Raji (cell line): ENCODE measurements around the gene ASTN2.

Experiments
- POLR2A ChIP-seq: IDR thresholded peaks from 2 replicates; pipeline ENCODE4 v1.6.1; 2011; ENCODE audit warnings: low read depth, low read length, control low read depth; ENCODE audit not compliant: insufficient read depth

Gene ASTN2

GRCh38 chr9:117224695-117225094 is 190.2 kb downstream of the ASTN2 start:
- TF ChIP-seq POLR2A = no peak

GRCh38 chr9:117218951-117219350 is 195.9 kb downstream of the ASTN2 start:
- no peak for TF ChIP-seq POLR2A

GRCh38 chr9:117214416-117214815 is 200.4 kb downstream of the ASTN2 start:
- TF ChIP-seq POLR2A = no peak

- no peak for TF ChIP-seq POLR2A
Observed at GRCh38 chr9:117211280-117211679, 203.6 kb downstream of the ASTN2 start.

- no peak for TF ChIP-seq POLR2A
Observed at GRCh38 chr9:117205806-117206205, 209.1 kb downstream of the ASTN2 start.

- no peak for TF ChIP-seq POLR2A
Observed at GRCh38 chr9:117204971-117205370, 209.9 kb downstream of the ASTN2 start.

GRCh38 chr9:117191504-117192261 is 223.2 kb downstream of the ASTN2 start:
- TF ChIP-seq POLR2A = no peak

- TF ChIP-seq POLR2A = no peak
Observed at GRCh38 chr9:117189121-117189520, 225.7 kb downstream of the ASTN2 start.

- no peak for TF ChIP-seq POLR2A
Observed at GRCh38 chr9:117188394-117188793, 226.5 kb downstream of the ASTN2 start.

GRCh38 chr9:117187498-117187897 is 227.4 kb downstream of the ASTN2 start:
- TF ChIP-seq POLR2A = no peak

GRCh38 chr9:117184173-117184572 is 230.7 kb downstream of the ASTN2 start:
- TF ChIP-seq POLR2A = no peak

- no peak for TF ChIP-seq POLR2A
Observed at GRCh38 chr9:117182046-117182445, 232.8 kb downstream of the ASTN2 start.

GRCh38 chr9:117180896-117181445 is 233.9 kb downstream of the ASTN2 start:
- TF ChIP-seq POLR2A = no peak

GRCh38 chr9:117178596-117179375 is 236.1 kb downstream of the ASTN2 start:
- no peak for TF ChIP-seq POLR2A

GRCh38 chr9:117170567-117170966 is 244.3 kb downstream of the ASTN2 start:
- no peak for TF ChIP-seq POLR2A

GRCh38 chr9:117169089-117169621 is 245.7 kb downstream of the ASTN2 start:
- no peak for TF ChIP-seq POLR2A
